Keratinocyte (primary cell): Measurements from ENCODE around the gene ZNF77. TPM values are rescaled to one million over a fixed set of nuclear protein-coding genes. Genes with fewer than 3 reads are reported as not detected.

ENCODE experiments used
- DNase-seq: peaks from one replicate; pipeline ENCODE4 v3.0.0-alpha.2; 2011; ENCODE audit warnings: low read depth, missing footprints, low spot score
- FAIRE-seq: peaks from 2 replicates; lab custom pipeline; 2011; peaks lifted over from hg19 to GRCh38; lab: Jason Lieb, UNC
- H2AFZ ChIP-seq: 2 replicates; pipeline ENCODE4 v1.6.0; 2012; ENCODE audit warnings: low read length, control low read depth, inconsistent platforms; ENCODE audit not compliant: control insufficient read depth
- H3K27ac ChIP-seq: 2 replicates; pipeline ENCODE4 v1.5.1; 2011; ENCODE audit warnings: low read length; ENCODE audit not compliant: control insufficient read depth, insufficient read depth
- H3K27me3 ChIP-seq: 3 replicates; pipeline ENCODE4 v1.6.0; 2011; ENCODE audit warnings: low read length; ENCODE audit not compliant: control insufficient read depth, insufficient read depth; ENCODE audit errors: extremely low read depth
- H3K36me3 ChIP-seq, 2 experiments: 2 replicates in 1 of 2; 3 replicates in 1 of 2; pipeline ENCODE4 v1.5.1; 2011; ENCODE audit warnings: low read length in 2 of 2, mild to moderate bottlenecking in 1 of 2; ENCODE audit not compliant: control insufficient read depth in 2 of 2, insufficient read depth in 2 of 2; ENCODE audit errors: extremely low read depth in 1 of 2
- H3K4me1 ChIP-seq: 3 replicates; pipeline ENCODE4 v1.5.1; 2011; ENCODE audit warnings: low read length; ENCODE audit not compliant: control insufficient read depth, insufficient read depth; ENCODE audit errors: extremely low read depth
- H3K4me2 ChIP-seq: 3 replicates; pipeline ENCODE4 v1.6.0; 2011; ENCODE audit warnings: low read depth, low read length; ENCODE audit not compliant: control insufficient read depth, insufficient read depth; ENCODE audit errors: extremely low read depth
- H3K4me3 ChIP-seq, 3 experiments: fragments of 200-600 bp in 1 of 3; sonication (generic) in 1 of 3; 2 replicates in 2 of 3; 3 replicates in 1 of 3; pipeline ENCODE4 v1.5.1; 2011 to 2016; ENCODE audit warnings: low read length in 3 of 3, mild to moderate bottlenecking in 3 of 3, control low read depth in 2 of 3, inconsistent platforms in 1 of 3, low read depth in 1 of 3, mixed read lengths in 1 of 3, mixed run types in 1 of 3, moderate library complexity in 1 of 3; ENCODE audit not compliant: control insufficient read depth in 2 of 3, insufficient read depth in 2 of 3; ENCODE audit errors: extremely low read depth in 1 of 3
- H3K79me2 ChIP-seq: 2 replicates; pipeline ENCODE4 v1.6.0; 2012; ENCODE audit warnings: low read length; ENCODE audit not compliant: control insufficient read depth, insufficient read depth
- H3K9ac ChIP-seq: 3 replicates; pipeline ENCODE4 v1.6.0; 2011; ENCODE audit warnings: low read length; ENCODE audit not compliant: control insufficient read depth, insufficient read depth; ENCODE audit errors: extremely low read depth
- H3K9me1 ChIP-seq: 3 replicates; pipeline ENCODE4 v1.6.0; 2011; ENCODE audit warnings: low read length; ENCODE audit not compliant: control insufficient read depth, insufficient read depth; ENCODE audit errors: extremely low read depth
- H3K9me3 ChIP-seq: 2 replicates; pipeline ENCODE4 v1.5.1; 2012; ENCODE audit warnings: low read depth, low read length; ENCODE audit not compliant: control insufficient read depth
- H4K20me1 ChIP-seq: 3 replicates; pipeline ENCODE4 v1.6.0; 2011; ENCODE audit warnings: low read length; ENCODE audit not compliant: control insufficient read depth, insufficient read depth; ENCODE audit errors: extremely low read depth
- CTCF ChIP-seq, 3 experiments: IDR thresholded peaks in 1 of 3; conservative IDR thresholded peaks in 1 of 3; optimal IDR thresholded peaks in 1 of 3; 2 replicates in 2 of 3; 3 replicates in 1 of 3; pipeline versions ENCODE3 to v1.5.1; 2011; ENCODE audit warnings: low read length in 3 of 3, mild to moderate bottlenecking in 3 of 3, moderate library complexity in 2 of 3, control low read depth in 1 of 3, inconsistent platforms in 1 of 3; ENCODE audit not compliant: insufficient read depth in 2 of 3; ENCODE audit errors: extremely low read depth in 1 of 3
- EZH2 ChIP-seq: IDR thresholded peaks from one replicate; pipeline ENCODE4 v1.6.1; 2012; ENCODE audit warnings: inconsistent platforms, mild to moderate bottlenecking, low read length, moderate library complexity
- dilution Hi-C: fragments of 300-500 bp; cut with MboI; formaldehyde crosslinking; loops from one replicate; pipeline ENCODE4 v1.7.0; 2020; ENCODE audit warnings: low sequenced_read_pairs; ENCODE audit not compliant: extremely low pct_ligation_motif_present
- polyA plus RNA-seq, 5 experiments: library from polyadenylated mRNA; depleted of rRNA in 3 of 5; stranded (reverse) in 3 of 5; stranded (forward) in 1 of 5; unstranded in 1 of 5; fragments of >200 nt; gene quantifications; 1 replicate in 1 of 5; 2 replicates in 3 of 5; 3 replicates in 1 of 5; pipeline versions ENCODE4 v1.2.1 to v1.2.3, GENCODE V29; 2011 to 2012; ENCODE audit warnings: missing spikeins in 2 of 5, low read depth in 1 of 5, low replicate concordance in 1 of 5

Gene ZNF77
- polyA plus RNA-seq, 1 donor (not counting 4 experiments of a cell fraction or from before 2014, with no cell fraction given): 6.0 TPM

GRCh38 chr19:2883686-2884439 lies 60.9 kb downstream of the ZNF77 start:
- TF ChIP-seq EZH2 (no peak), CTCF (optimal IDR thresholded peaks at IDR 0.05 in 1 of 3, IDR thresholded peaks at IDR 0.05 in 1 of 3, conservative IDR thresholded peaks at IDR 0.05 in 1 of 3; ENCODE audit: extremely low read depth in 1 of 3, insufficient read depth in 2 of 3, low read length in 3 of 3) (no peak)
- Histone ChIP-seq H3K36me3 (no peaks in the 10 kb centered on the region), H3K27ac (no peak overlapping the region), H4K20me1 (no peaks in the 10 kb centered on the region), H3K4me2 (no peak overlapping the region), H3K79me2 (no peaks in the 10 kb centered on the region), H2AFZ (no peak overlapping the region), H3K9me3 (no peaks in the 10 kb centered on the region), H3K9ac (no peak overlapping the region), H3K4me3 (no peak overlapping the region), H3K9me1 (no peaks in the 10 kb centered on the region), H3K27me3 (no peaks in the 10 kb centered on the region), H3K4me1 (no peaks in the 10 kb centered on the region)
- no peak for DNase-seq
- FAIRE-seq: no peak
- dilution Hi-C loops: no loop called here

Other genes with a start within 250 kb of the ZNF77 start
- gene GNG7, start 242.3 kb downstream of the ZNF77 start, polyA plus RNA-seq: 0.01 to 0.11 TPM (median 0.06 TPM) in 3 replicates
- 0.10 to 2.2 TPM (median 0.34 TPM) in 3 replicates for gene DIRAS1, start 223.6 kb downstream of the ZNF77 start, polyA plus RNA-seq
- gene SLC39A3, start 205.0 kb downstream of the ZNF77 start, polyA plus RNA-seq: 26.2 to 40.0 TPM (median 28.1 TPM) in 3 replicates
- 34.2 to 70.8 TPM (median 36.1 TPM) in 3 replicates for gene SGTA, start 161.7 kb downstream of the ZNF77 start, polyA plus RNA-seq
- 62.0 to 75.7 TPM (median 69.9 TPM) in 3 replicates for gene THOP1, start 159.5 kb downstream of the ZNF77 start, polyA plus RNA-seq
- gene ZNF554, start 125.1 kb downstream of the ZNF77 start, polyA plus RNA-seq: 2.2 to 3.0 TPM (median 2.7 TPM) in 3 replicates
- gene ZNF555, start 103.5 kb downstream of the ZNF77 start, polyA plus RNA-seq: 3.3 to 4.3 TPM (median 3.9 TPM) in 3 replicates
- gene ZNF556, start 77.6 kb downstream of the ZNF77 start, polyA plus RNA-seq: 0.01 to 0.05 TPM in 2 of 3 replicates, not detected in the other
- gene ZNF57, start 44.0 kb downstream of the ZNF77 start, polyA plus RNA-seq: 9.4 to 10.1 TPM (median 9.7 TPM) in 3 replicates
- gene TLE6, start 32.6 kb upstream of the ZNF77 start, polyA plus RNA-seq: 0.41 to 1.2 TPM (median 0.43 TPM) in 3 replicates
- gene TLE2, start 84.3 kb upstream of the ZNF77 start, polyA plus RNA-seq: 0.70 to 1.0 TPM (median 0.88 TPM) in 3 replicates
- gene TLE5, start 117.5 kb upstream of the ZNF77 start, polyA plus RNA-seq: 249 to 337 TPM (median 316 TPM) in 3 replicates
- 12.7 to 47.8 TPM (median 17.6 TPM) in 3 replicates for gene GNA11, start 149.4 kb upstream of the ZNF77 start, polyA plus RNA-seq
- 60.0 to 77.0 TPM (median 71.9 TPM) in 3 replicates for gene GNA15, start 191.1 kb upstream of the ZNF77 start, polyA plus RNA-seq
- 0.08 to 0.14 TPM in 2 of 3 replicates, not detected in the other for gene S1PR4, start 233.8 kb upstream of the ZNF77 start, polyA plus RNA-seq
- 40.5 to 72.7 TPM (median 72.1 TPM) in 3 replicates for gene NCLN, start 241.0 kb upstream of the ZNF77 start, polyA plus RNA-seq